Measurements from ENCODE around the gene BCL11A. TPM values are rescaled to one million over a fixed set of nuclear protein-coding genes. Genes with fewer than 3 reads are reported as not detected.

Gene BCL11A
- total RNA-seq, 1 donor from 2014 or later: 29.8 TPM

DNA sequence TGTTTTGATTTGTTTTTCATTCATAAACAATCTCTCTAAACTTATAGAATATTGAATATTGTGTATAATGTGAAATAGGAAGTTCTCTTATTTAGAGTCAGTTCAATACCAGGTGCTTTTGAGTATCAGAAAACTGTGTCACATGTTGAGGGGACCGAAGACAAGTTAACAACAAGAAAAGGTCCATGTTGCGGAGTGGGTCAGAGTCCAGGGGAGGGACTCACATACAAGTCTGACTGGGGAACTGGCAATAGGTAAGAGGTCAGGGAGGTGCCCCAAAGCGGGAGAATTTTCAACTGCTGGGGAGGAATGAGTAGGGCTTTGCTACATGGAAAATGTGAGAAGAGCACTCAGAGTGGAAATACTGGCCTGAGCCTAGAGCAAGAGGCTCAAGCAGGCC lies 19.8 kb upstream of the BCL11A start:
- no peak overlapping the region for H3K27ac ChIP-seq (ENCODE audit: low read depth, low read length)
- no peaks in the 10 kb centered on the region for H4K20me1 ChIP-seq (ENCODE audit: insufficient read depth, low read length)
- no peaks in the 10 kb centered on the region for H3K79me2 ChIP-seq (ENCODE audit: insufficient read depth, low read length)
- H3K4me1 ChIP-seq (ENCODE audit: insufficient read depth, low read length): peaks cover 3% of the 10 kb centered on the region
- no peak for DNase-seq (ENCODE audit: low read depth)
- H3K4me2 ChIP-seq (ENCODE audit: low read length): no peak overlapping the region
- H3K27me3 ChIP-seq (ENCODE audit: insufficient read depth, low read length): peaks cover 34% of the 10 kb centered on the region
- TF ChIP-seq, protein P1, sequence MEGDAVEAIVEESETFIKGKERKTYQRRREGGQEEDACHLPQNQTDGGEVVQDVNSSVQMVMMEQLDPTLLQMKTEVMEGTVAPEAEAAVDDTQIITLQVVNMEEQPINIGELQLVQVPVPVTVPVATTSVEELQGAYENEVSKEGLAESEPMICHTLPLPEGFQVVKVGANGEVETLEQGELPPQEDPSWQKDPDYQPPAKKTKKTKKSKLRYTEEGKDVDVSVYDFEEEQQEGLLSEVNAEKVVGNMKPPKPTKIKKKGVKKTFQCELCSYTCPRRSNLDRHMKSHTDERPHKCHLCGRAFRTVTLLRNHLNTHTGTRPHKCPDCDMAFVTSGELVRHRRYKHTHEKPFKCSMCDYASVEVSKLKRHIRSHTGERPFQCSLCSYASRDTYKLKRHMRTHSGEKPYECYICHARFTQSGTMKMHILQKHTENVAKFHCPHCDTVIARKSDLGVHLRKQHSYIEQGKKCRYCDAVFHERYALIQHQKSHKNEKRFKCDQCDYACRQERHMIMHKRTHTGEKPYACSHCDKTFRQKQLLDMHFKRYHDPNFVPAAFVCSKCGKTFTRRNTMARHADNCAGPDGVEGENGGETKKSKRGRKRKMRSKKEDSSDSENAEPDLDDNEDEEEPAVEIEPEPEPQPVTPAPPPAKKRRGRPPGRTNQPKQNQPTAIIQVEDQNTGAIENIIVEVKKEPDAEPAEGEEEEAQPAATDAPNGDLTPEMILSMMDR (IDR thresholded peaks at IDR 0.05; ENCODE audit: insufficient read depth, low read depth, low read length): no peak
- no peak for TF ChIP-seq EZH2 (IDR thresholded peaks at IDR 0.05; ENCODE audit: insufficient read depth, low read length)
- FAIRE-seq: no peak
- no peaks in the 10 kb centered on the region for H3K36me3 ChIP-seq (ENCODE audit: insufficient read depth, low read length)
- Mint-ChIP-seq H3K9me3 (ENCODE audit: unreplicated experiment) (no peaks in the 10 kb centered on the region), H3K27me3 (ENCODE audit: low read depth, unreplicated experiment) (peaks cover 22% of the 10 kb centered on the region), H3K4me1 (ENCODE audit: low read depth, unreplicated experiment) (no peaks in the 10 kb centered on the region), H3K27ac (ENCODE audit: unreplicated experiment) (no peak overlapping the region), H3K4me3 (ENCODE audit: unreplicated experiment) (no peak overlapping the region), H3K36me3 (ENCODE audit: low read depth, unreplicated experiment) (no peaks in the 10 kb centered on the region)
- H3K9me3 ChIP-seq (ENCODE audit: insufficient read depth, low read depth, low read length): no peaks in the 10 kb centered on the region
- no peak overlapping the region for H3K9ac ChIP-seq (ENCODE audit: low read length)
- H3K4me3 ChIP-seq (ENCODE audit: insufficient read depth, low read depth, low read length): no peak overlapping the region
- no peak overlapping the region for H2AFZ ChIP-seq (ENCODE audit: low read depth, low read length)

DNA sequence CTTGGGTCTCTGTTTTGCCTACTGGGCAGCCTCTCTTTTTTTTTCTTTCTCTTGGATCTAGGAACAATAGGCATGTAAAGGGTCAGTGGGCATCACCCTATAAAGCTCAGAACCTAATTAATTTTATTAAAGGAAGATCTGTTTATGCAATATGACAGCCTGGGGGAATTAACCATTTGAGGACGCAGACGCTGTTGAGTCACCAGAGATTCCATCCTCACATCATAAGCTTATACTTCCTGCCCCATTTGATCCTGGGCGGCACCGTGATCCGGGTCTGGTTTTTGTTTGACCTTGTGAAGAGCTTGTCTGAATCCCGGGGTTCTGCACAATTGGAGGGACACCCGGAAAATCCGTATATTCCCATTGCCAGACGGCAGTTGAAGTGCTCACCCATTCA lies 16.8 kb upstream of the BCL11A start:
- Histone ChIP-seq H3K9me3 (ENCODE audit: insufficient read depth, low read depth, low read length) (no peaks in the 10 kb centered on the region), H4K20me1 (ENCODE audit: insufficient read depth, low read length) (no peaks in the 10 kb centered on the region), H3K4me3 (ENCODE audit: insufficient read depth, low read depth, low read length) (peak overlapping the region; percentile 58), H3K4me2 (ENCODE audit: low read length) (peak overlapping the region; percentile 96), H3K27me3 (ENCODE audit: insufficient read depth, low read length) (peaks cover 52% of the 10 kb centered on the region), H3K79me2 (ENCODE audit: insufficient read depth, low read length) (no peaks in the 10 kb centered on the region), H3K4me1 (ENCODE audit: insufficient read depth, low read length) (peaks cover 3% of the 10 kb centered on the region), H3K36me3 (ENCODE audit: insufficient read depth, low read length) (no peaks in the 10 kb centered on the region), H3K9ac (ENCODE audit: low read length) (no peak overlapping the region), H2AFZ (ENCODE audit: low read depth, low read length) (no peak overlapping the region), H3K27ac (ENCODE audit: low read depth, low read length) (no peak overlapping the region)
- Mint-ChIP-seq H3K4me3 (ENCODE audit: unreplicated experiment) (no peak overlapping the region), H3K27ac (ENCODE audit: unreplicated experiment) (peak overlapping the region; percentile 14), H3K36me3 (ENCODE audit: low read depth, unreplicated experiment) (no peaks in the 10 kb centered on the region), H3K27me3 (ENCODE audit: low read depth, unreplicated experiment) (peaks cover 22% of the 10 kb centered on the region), H3K4me1 (ENCODE audit: low read depth, unreplicated experiment) (no peaks in the 10 kb centered on the region), H3K9me3 (ENCODE audit: unreplicated experiment) (no peaks in the 10 kb centered on the region)
- FAIRE-seq (no peak), DNase-seq (ENCODE audit: low read depth) (no peak)
- TF ChIP-seq EZH2 (IDR thresholded peaks at IDR 0.05; ENCODE audit: insufficient read depth, low read length): no peak
- TF ChIP-seq, protein P1 (IDR thresholded peaks at IDR 0.05; ENCODE audit: insufficient read depth, low read depth, low read length): no peak

DNA sequence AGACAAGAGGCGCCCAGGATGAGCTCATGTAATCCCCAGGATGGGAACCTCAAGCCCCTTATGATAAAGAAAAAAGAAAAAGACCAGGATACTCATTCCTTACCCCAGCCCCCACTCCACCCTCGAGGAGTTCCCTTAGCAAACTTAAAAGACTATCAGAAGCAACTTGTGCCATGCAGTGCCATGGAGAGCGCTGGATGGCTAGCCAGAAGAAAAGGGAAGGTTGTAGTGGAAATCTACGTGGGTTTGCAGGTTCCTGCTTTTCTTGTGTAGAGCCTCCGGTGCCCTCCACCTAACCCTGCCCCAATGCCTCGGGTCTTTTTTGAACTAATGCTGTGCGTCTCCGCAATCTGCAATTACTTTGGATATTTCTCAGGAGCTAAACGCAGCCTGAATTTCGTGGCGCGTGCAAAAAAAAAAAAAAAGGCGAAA lies 16.2 kb upstream of the BCL11A start:
- no peak overlapping the region for H3K27ac ChIP-seq (ENCODE audit: low read depth, low read length)
- peak overlapping the region; percentile 58 for H3K4me3 ChIP-seq (ENCODE audit: insufficient read depth, low read depth, low read length)
- no peaks in the 10 kb centered on the region for H3K9me3 ChIP-seq (ENCODE audit: insufficient read depth, low read depth, low read length)
- H3K27ac Mint-ChIP-seq (ENCODE audit: unreplicated experiment): no peak overlapping the region
- no peaks in the 10 kb centered on the region for H3K4me1 Mint-ChIP-seq (ENCODE audit: low read depth, unreplicated experiment)
- DNase-seq (ENCODE audit: low read depth) (no peak), FAIRE-seq (no peak)
- H3K79me2 ChIP-seq (ENCODE audit: insufficient read depth, low read length): no peaks in the 10 kb centered on the region
- no peak overlapping the region for H3K4me3 Mint-ChIP-seq (ENCODE audit: unreplicated experiment)
- H2AFZ ChIP-seq (ENCODE audit: low read depth, low read length): peak overlapping the region; percentile 47
- peak overlapping the region; percentile 53 for H3K9ac ChIP-seq (ENCODE audit: low read length)
- peak overlapping the region; percentile 96 for H3K4me2 ChIP-seq (ENCODE audit: low read length)
- peaks cover 3% of the 10 kb centered on the region for H3K4me1 ChIP-seq (ENCODE audit: insufficient read depth, low read length)
- peaks cover 52% of the 10 kb centered on the region for H3K27me3 ChIP-seq (ENCODE audit: insufficient read depth, low read length)
- TF ChIP-seq EZH2 (IDR thresholded peaks at IDR 0.05; ENCODE audit: insufficient read depth, low read length): no peak
- TF ChIP-seq, protein P1 (IDR thresholded peaks at IDR 0.05; ENCODE audit: insufficient read depth, low read depth, low read length): no peak
- peaks cover 22% of the 10 kb centered on the region for H3K27me3 Mint-ChIP-seq (ENCODE audit: low read depth, unreplicated experiment)
- H4K20me1 ChIP-seq (ENCODE audit: insufficient read depth, low read length): no peaks in the 10 kb centered on the region
- H3K9me3 Mint-ChIP-seq (ENCODE audit: unreplicated experiment): no peaks in the 10 kb centered on the region
- no peaks in the 10 kb centered on the region for H3K36me3 Mint-ChIP-seq (ENCODE audit: low read depth, unreplicated experiment)
- no peaks in the 10 kb centered on the region for H3K36me3 ChIP-seq (ENCODE audit: insufficient read depth, low read length)
